Right lobe of liver (tissue), 4 donors: ENCODE results near the gene SLC48A1.

Source experiments
- CTCF ChIP-seq, 4 donors: fragments of 200-600 bp in 3 of 4; fragments of 450-650 bp in 1 of 4; IDR thresholded peaks; one replicate each; pipeline versions ENCODE4 v1.5.1 to v1.8.0; 2016 to 2022; ENCODE audit warnings: antibody characterized with exemption in 4 of 4, mild to moderate bottlenecking in 2 of 4
- POLR2A ChIP-seq: fragments of 450-650 bp; IDR thresholded peaks from one replicate; pipeline ENCODE4 v1.6.1; 2017; ENCODE audit warnings: antibody characterized with exemption, mild to moderate bottlenecking
- donor health status: DM: no; HTN: no; CAD: no.
- donor health status: DM: no; HTN: no; CAD: no.
- donor health status: DM: no; HTN: yes; CAD: no.

GRCh38 chr12:47793015-47793681 is 20.1 kb downstream of the SLC48A1 start:
- TF ChIP-seq CTCF (IDR thresholded peaks at IDR 0.05) (no peak), POLR2A (no peak)
